GM12892 (cell line): ENCODE measurements around the gene COL7A1.

Experiments used
- POLR2A ChIP-seq: IDR thresholded peaks from 2 replicates; pipeline ENCODE4 v1.6.1; 2011; ENCODE audit warnings: low read depth, low read length, control low read depth
- POLR2AphosphoS5 ChIP-seq: IDR thresholded peaks from 2 replicates; pipeline ENCODE4 v1.6.1; 2011; ENCODE audit warnings: low read depth, low read length, control low read depth
- TAF1 ChIP-seq: IDR thresholded peaks from 2 replicates; pipeline ENCODE4 v1.6.1; 2011; ENCODE audit warnings: low read depth, mild to moderate bottlenecking, control low read depth, low read length, borderline replicate concordance

GRCh38 chr3:48548729-48549705 lies 46.1 kb downstream of the COL7A1 start:
- TF ChIP-seq POLR2A: no peak
- TF ChIP-seq POLR2AphosphoS5: no peak
- TF ChIP-seq TAF1: no peak
